A673 (cell line): ENCODE data around the gene SLC43A1. TPM values are rescaled to one million over a fixed set of nuclear protein-coding genes. Genes with fewer than 3 reads are reported as not detected.

Experiments used
- BruUV-seq: library from RNA; stranded (reverse); fragments of 400-500 nt; replicated peaks from 2 replicates; lab custom pipeline; 2021; lab: Mats Ljungman, UMichigan
- CTCF ChIA-PET: fragments of 300-600 bp; sonication (Branson Sonifier 250); formaldehyde crosslinking; loops from one replicate; lab custom pipeline; 2022; ENCODE audit warnings: antibody characterized with exemption; lab: Charles Lee
- POLR2A ChIA-PET: fragments of 300-600 bp; sonication (Branson Sonifier 250); formaldehyde crosslinking; loops from one replicate; lab custom pipeline; 2022; ENCODE audit warnings: antibody characterized with exemption; ENCODE audit not compliant: low non-redundant PET; lab: Charles Lee
- DNase-seq: peaks from one replicate; pipeline ENCODE4 v3.0.0-alpha.2; 2015; ENCODE audit warnings: low spot score
- H3K27ac ChIP-seq: fragments of 200-600 bp; sonication (generic); 2 replicates; pipeline ENCODE4 v1.5.1; 2016; ENCODE audit warnings: mixed run types, low read depth, mild to moderate bottlenecking, mixed read lengths, antibody characterized with exemption, low read length; ENCODE audit not compliant: poor library complexity, severe bottlenecking
- H3K27me3 ChIP-seq: fragments of 200-600 bp; sonication (generic); replicated peaks from 2 replicates; pipeline ENCODE4 v1.6.1; 2017; ENCODE audit warnings: mixed run types, low read depth, mild to moderate bottlenecking, mixed read lengths, antibody characterized with exemption, low read length; ENCODE audit not compliant: insufficient read depth, poor library complexity
- H3K36me3 ChIP-seq: fragments of 200-600 bp; sonication (generic); 2 replicates; pipeline ENCODE4 v1.6.1; 2016; ENCODE audit warnings: mixed run types, mild to moderate bottlenecking, mixed read lengths, antibody characterized with exemption, low read length; ENCODE audit not compliant: insufficient read depth, poor library complexity, severe bottlenecking
- H3K4me1 ChIP-seq: fragments of 200-600 bp; sonication (generic); 2 replicates; pipeline ENCODE4 v1.6.1; 2017; ENCODE audit warnings: mixed run types, mild to moderate bottlenecking, mixed read lengths, antibody characterized with exemption, low read length; ENCODE audit not compliant: insufficient read depth, poor library complexity, severe bottlenecking
- H3K4me3 ChIP-seq: fragments of 200-600 bp; sonication (generic); 2 replicates; pipeline ENCODE4 v1.5.1; 2016; ENCODE audit warnings: low read depth, mixed run types, mild to moderate bottlenecking, mixed read lengths, low read length; ENCODE audit not compliant: poor library complexity, severe bottlenecking
- H3K9me3 ChIP-seq: fragments of 200-600 bp; sonication (generic); 2 replicates; pipeline ENCODE4 v1.6.1; 2016; ENCODE audit warnings: mixed run types, low read depth, mild to moderate bottlenecking, mixed read lengths, antibody characterized with exemption, low read length; ENCODE audit not compliant: poor library complexity, severe bottlenecking
- CTCF ChIP-seq: fragments of 300-800, 200-600 bp; sonication (generic); conservative IDR thresholded peaks from 2 replicates; pipeline ENCODE4 v1.5.1; 2017; ENCODE audit warnings: low read depth, mild to moderate bottlenecking, antibody characterized with exemption, low read length, moderate library complexity, mixed read lengths
- EZH2 ChIP-seq: fragments of 200-600 bp; sonication (generic); IDR thresholded peaks from 2 replicates; pipeline ENCODE4 v1.6.1; 2017; ENCODE audit warnings: borderline replicate concordance, low read depth, mild to moderate bottlenecking, mixed read lengths, antibody characterized with exemption, low read length; ENCODE audit not compliant: poor library complexity, severe bottlenecking
- intact Hi-C: fragments of 100-400 bp; cut with micrococcal nuclease; formaldehyde crosslinking; loops from one replicate; pipeline ENCODE4 v1.10.0; 2022; ENCODE audit not compliant: unreplicated experiment
- total RNA-seq: library from RNA; stranded (reverse); gene quantifications from 2 replicates; pipeline ENCODE4 v1.2.3, GENCODE V29; 2021

The SLC43A1 gene
- total RNA-seq, 1 experiment from 2014 or later = 18.4 TPM

- BruUV-seq = no TSS peak
Measured at GRCh38 chr11:57479911-57480310, 35.6 kb downstream of the SLC43A1 start.

GRCh38 chr11:57479021-57479663 lies 36.4 kb downstream of the SLC43A1 start:
- no TSS peak for BruUV-seq
- H3K36me3 ChIP-seq = no peaks in the 10 kb centered on the region
- ChIA-PET POLR2A (no interaction called here), CTCF (interaction anchor here (0.6 kb wide), 1 partner anchor 116 kb away, joined by 3 read pairs; no protein-coding TSS in a partner anchor)
- TF ChIP-seq EZH2 (no peak), CTCF (no peak)
- no peaks in the 10 kb centered on the region for H3K9me3 ChIP-seq
- DNase-seq = no peak
- intact Hi-C loops = no loop called here
- no peak overlapping the region for H3K27ac ChIP-seq
- H3K4me1 ChIP-seq = peaks cover 30% of the 10 kb centered on the region
- H3K27me3 ChIP-seq = peaks cover 4% of the 10 kb centered on the region
- no peak overlapping the region for H3K4me3 ChIP-seq

More at GRCh38 chr11:57479911-57480310, 35.6 kb downstream of the SLC43A1 start:
- DNase-seq = no peak
- ChIA-PET CTCF (interaction anchor here (1.0 kb wide), 1 partner anchor 22 kb away, joined by 3 read pairs; no protein-coding TSS in a partner anchor), POLR2A (no interaction called here)
- intact Hi-C loops = loop anchor here (1.0 kb wide), 1 partner anchor 22 kb away; no protein-coding TSS in a partner anchor
- TF ChIP-seq CTCF = no peak
- no peak for TF ChIP-seq EZH2
- Histone ChIP-seq H3K27ac (no peak overlapping the region), H3K27me3 (peaks cover 4% of the 10 kb centered on the region), H3K4me3 (no peak overlapping the region), H3K4me1 (peaks cover 23% of the 10 kb centered on the region), H3K36me3 (no peaks in the 10 kb centered on the region), H3K9me3 (no peaks in the 10 kb centered on the region)

DNA sequence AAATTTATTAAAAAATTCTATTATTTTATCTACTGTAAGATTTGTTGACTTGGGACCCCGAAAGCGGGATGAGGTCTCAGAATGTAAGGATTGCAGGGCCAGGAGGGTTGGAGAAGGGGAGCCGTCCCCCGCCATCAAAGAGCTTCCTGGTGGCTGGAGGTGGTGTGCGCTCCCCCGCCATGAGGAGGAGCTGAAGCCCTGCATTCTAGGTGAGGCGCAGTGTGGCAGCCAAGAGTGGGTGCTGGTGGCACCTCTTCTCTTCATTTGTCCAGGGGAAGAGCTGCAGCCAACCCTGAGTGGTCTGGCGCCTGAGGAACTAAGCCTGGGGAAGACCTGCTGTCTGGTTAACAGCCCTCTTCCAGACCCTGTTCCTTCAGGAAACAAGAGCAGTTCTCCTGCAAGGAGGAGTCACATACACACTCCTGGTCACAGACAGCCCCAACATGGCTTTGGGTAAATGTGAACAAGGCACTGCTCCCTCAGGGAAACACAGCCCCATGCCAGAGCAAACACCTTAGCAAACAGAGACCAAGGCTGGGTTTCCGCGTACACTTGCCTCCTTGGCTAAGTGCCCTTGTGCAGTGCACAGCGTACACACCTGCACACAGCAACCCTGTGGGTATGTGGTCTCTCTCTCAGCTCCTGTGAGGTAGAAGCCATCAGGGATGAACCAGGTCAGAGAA lies 37.9 kb downstream of the SLC43A1 start:
- TF ChIP-seq EZH2 (no peak), CTCF (no peak)
- Histone ChIP-seq H3K9me3 (no peaks in the 10 kb centered on the region), H3K27ac (no peak overlapping the region), H3K27me3 (peaks cover 4% of the 10 kb centered on the region), H3K36me3 (no peaks in the 10 kb centered on the region), H3K4me3 (no peak overlapping the region), H3K4me1 (peaks cover 34% of the 10 kb centered on the region)
- intact Hi-C loops = no loop called here
- BruUV-seq = no TSS peak
- DNase-seq = no peak
- POLR2A ChIA-PET = interaction anchor here (0.5 to 0.7 kb wide), 3 partner anchors 12 to 229 kb away, joined by 5 to 10 read pairs (median 8); no protein-coding TSS in a partner anchor
- CTCF ChIA-PET = no interaction called here
